ENCODE measurements around the gene NSG1. TPM values are rescaled to one million over a fixed set of nuclear protein-coding genes. Genes with fewer than 3 reads are reported as not detected.

Gene NSG1
- total RNA-seq, 4 donors from 2014 or later = 0.42 to 5.1 (median 2.7) TPM

GRCh38 chr4:4415107-4415805 lies 28.4 kb downstream of the NSG1 start:
- H3K27ac ChIP-seq (replicated peaks in 1 of 4) = no peak overlapping the region
- TF ChIP-seq POLR2AphosphoS5 (IDR thresholded peaks at IDR 0.05) (no peak), CTCF (IDR thresholded peaks at IDR 0.05) (no peak)
- WGBS = 92% methylated on average over 19 of the region's 19 CpGs
- no peak overlapping the region for H3K4me3 ChIP-seq
- intact Hi-C loops (cut with DNase I) = no loop called here
- H3K27me3 ChIP-seq = no peaks in the 10 kb centered on the region
- no peaks in the 10 kb centered on the region for H3K9me3 ChIP-seq
- no peaks in the 10 kb centered on the region for H3K4me1 ChIP-seq
- DNase-seq (ENCODE audit: extremely low spot score) = no peak
- H3K36me3 ChIP-seq = peaks cover 16 to 49% (median 25%) of the 10 kb centered on the region in 4 donors

GRCh38 chr4:4415806-4416805 lies 29.2 kb downstream of the NSG1 start:
- Histone ChIP-seq H3K9me3 (no peaks in the 10 kb centered on the region), H3K27ac (replicated peaks in 1 of 4) (no peak overlapping the region), H3K36me3 (peaks cover 22 to 58% (median 32%) of the 10 kb centered on the region in 4 donors), H3K4me1 (no peaks in the 10 kb centered on the region), H3K27me3 (no peaks in the 10 kb centered on the region), H3K4me3 (no peak overlapping the region)
- intact Hi-C loops (cut with DNase I) = no loop called here
- DNase-seq (ENCODE audit: extremely low spot score) = no peak
- no peak for TF ChIP-seq EP300 (IDR thresholded peaks at IDR 0.05)
- TF ChIP-seq POLR2AphosphoS5 (IDR thresholded peaks at IDR 0.05) = no peak
- no peak for TF ChIP-seq CTCF (IDR thresholded peaks at IDR 0.05)
- TF ChIP-seq POLR2A (IDR thresholded peaks at IDR 0.05; ENCODE audit: low read depth) = no peak
- 95% methylated on average over 24 of the region's 27 CpGs for WGBS

GRCh38 chr4:4416981-4417380 lies 30.1 kb downstream of the NSG1 start:
- TF ChIP-seq EP300 (IDR thresholded peaks at IDR 0.05) = no peak
- no peak for TF ChIP-seq POLR2A (IDR thresholded peaks at IDR 0.05; ENCODE audit: low read depth)
- no peak for TF ChIP-seq CTCF (IDR thresholded peaks at IDR 0.05)
- TF ChIP-seq POLR2AphosphoS5 (IDR thresholded peaks at IDR 0.05) = no peak
- WGBS = 94% methylated on average over 11 of the region's 11 CpGs
- no peak for DNase-seq (ENCODE audit: extremely low spot score)
- H3K36me3 ChIP-seq = peaks cover 30 to 67% (median 41%) of the 10 kb centered on the region in 4 donors
- H3K27ac ChIP-seq (replicated peaks in 1 of 4) = no peak overlapping the region
- no peaks in the 10 kb centered on the region for H3K9me3 ChIP-seq
- intact Hi-C loops (cut with DNase I) = no loop called here
- H3K4me3 ChIP-seq = no peak overlapping the region
- H3K27me3 ChIP-seq = no peaks in the 10 kb centered on the region
- no peaks in the 10 kb centered on the region for H3K4me1 ChIP-seq

- no peak overlapping the region for H3K4me3 ChIP-seq
- WGBS = 74% methylated on average over 7 of the region's 7 CpGs
- peaks cover 37 to 76% (median 49%) of the 10 kb centered on the region in 4 donors for H3K36me3 ChIP-seq
- H3K9me3 ChIP-seq = no peaks in the 10 kb centered on the region
- H3K27ac ChIP-seq (replicated peaks in 1 of 4) = no peak overlapping the region
- H3K27me3 ChIP-seq = no peaks in the 10 kb centered on the region
- DNase-seq (ENCODE audit: extremely low spot score) = no peak
- no peaks in the 10 kb centered on the region for H3K4me1 ChIP-seq
- TF ChIP-seq POLR2A (IDR thresholded peaks at IDR 0.05; ENCODE audit: low read depth) (no peak), POLR2AphosphoS5 (IDR thresholded peaks at IDR 0.05) (no peak), CTCF (IDR thresholded peaks at IDR 0.05) (no peak), EP300 (IDR thresholded peaks at IDR 0.05) (no peak)
- intact Hi-C loops (cut with DNase I) = no loop called here
These were observed 31.0 kb downstream of the NSG1 start for GRCh38 chr4:4417886-4418285.
